Measurements from ENCODE around the gene CPNE1. TPM values are rescaled to one million over a fixed set of nuclear protein-coding genes. Genes with fewer than 3 reads are reported as not detected.
"Not testable (repeated sequence)": the region's sequence is repeated elsewhere in the genome, so short reads cannot be mapped to it uniquely, and the experiment has no call there.

The CPNE1 gene
- total RNA-seq, 1 donor from 2014 or later, result 76.3 TPM

DNA sequence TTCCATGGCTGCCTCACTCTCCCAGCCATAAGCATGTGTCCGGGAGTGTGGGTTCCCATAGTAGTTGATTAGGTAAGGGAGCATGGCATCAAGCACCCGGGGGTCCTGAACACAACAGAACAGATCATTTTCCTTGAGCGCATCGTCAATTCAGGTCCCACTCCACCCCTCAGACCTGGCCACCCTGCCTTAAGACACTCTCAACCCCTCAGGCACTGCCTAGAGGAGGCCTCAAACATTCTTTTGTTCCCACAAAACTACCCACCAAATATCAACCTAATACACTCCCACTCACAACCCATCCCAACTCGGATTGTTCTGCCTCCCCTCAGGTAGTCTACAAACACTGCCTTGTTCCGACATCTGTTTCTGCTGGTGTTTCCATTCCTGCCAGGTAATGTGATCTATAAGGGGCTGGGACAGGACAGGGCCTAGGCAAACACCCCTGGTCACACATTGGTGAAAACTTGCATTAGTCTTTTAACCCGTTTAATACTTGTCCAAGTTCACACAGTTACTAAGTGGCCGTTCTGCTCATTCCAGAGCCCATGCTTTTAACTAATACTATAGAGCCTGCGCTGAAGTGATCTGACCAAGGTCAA lies 33.1 kb upstream of the CPNE1 start:
- no peak for DNase-seq (ENCODE audit: low read depth)

DNA sequence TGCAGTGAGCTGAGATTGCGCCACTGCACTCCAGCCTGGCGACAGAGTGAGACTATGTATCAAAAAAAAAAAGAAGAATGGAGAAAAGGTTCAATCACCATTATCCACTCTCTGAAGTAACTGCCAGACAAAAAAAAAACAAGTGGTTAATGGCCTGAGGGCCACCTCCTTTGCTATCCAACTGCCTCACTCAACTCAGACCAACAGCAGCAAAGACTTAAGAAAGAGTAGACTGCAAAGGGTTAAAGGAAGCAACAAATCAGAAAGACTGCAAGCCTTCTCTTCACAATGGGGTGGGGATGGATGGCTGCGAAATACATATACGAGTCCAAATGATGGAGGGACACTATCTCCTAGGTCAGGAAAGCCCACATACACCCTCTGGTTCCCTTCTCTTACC lies 31.3 kb upstream of the CPNE1 start:
- TF ChIP-seq, protein P1, sequence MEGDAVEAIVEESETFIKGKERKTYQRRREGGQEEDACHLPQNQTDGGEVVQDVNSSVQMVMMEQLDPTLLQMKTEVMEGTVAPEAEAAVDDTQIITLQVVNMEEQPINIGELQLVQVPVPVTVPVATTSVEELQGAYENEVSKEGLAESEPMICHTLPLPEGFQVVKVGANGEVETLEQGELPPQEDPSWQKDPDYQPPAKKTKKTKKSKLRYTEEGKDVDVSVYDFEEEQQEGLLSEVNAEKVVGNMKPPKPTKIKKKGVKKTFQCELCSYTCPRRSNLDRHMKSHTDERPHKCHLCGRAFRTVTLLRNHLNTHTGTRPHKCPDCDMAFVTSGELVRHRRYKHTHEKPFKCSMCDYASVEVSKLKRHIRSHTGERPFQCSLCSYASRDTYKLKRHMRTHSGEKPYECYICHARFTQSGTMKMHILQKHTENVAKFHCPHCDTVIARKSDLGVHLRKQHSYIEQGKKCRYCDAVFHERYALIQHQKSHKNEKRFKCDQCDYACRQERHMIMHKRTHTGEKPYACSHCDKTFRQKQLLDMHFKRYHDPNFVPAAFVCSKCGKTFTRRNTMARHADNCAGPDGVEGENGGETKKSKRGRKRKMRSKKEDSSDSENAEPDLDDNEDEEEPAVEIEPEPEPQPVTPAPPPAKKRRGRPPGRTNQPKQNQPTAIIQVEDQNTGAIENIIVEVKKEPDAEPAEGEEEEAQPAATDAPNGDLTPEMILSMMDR (IDR thresholded peaks at IDR 0.05; ENCODE audit: insufficient read depth, low read length, severe bottlenecking), result no peak
- H3K27me3 ChIP-seq (ENCODE audit: control insufficient read depth, insufficient read depth, low read length), result no peaks in the 10 kb centered on the region
- no peak overlapping the region for H3K4me3 ChIP-seq (ENCODE audit: low read depth, low read length)
- no peak for FAIRE-seq
- DNase-seq (ENCODE audit: low read depth), result no peak
- peaks cover 6% of the 10 kb centered on the region for H3K36me3 ChIP-seq (ENCODE audit: control insufficient read depth, insufficient read depth, low read length)

More for the DNA sequence above, 33.1 kb upstream of the CPNE1 start:
- Histone ChIP-seq H3K36me3 (ENCODE audit: control insufficient read depth, insufficient read depth, low read length) (peaks cover 6% of the 10 kb centered on the region), H3K4me3 (ENCODE audit: low read depth, low read length) (no peak overlapping the region), H3K27me3 (ENCODE audit: control insufficient read depth, insufficient read depth, low read length) (no peaks in the 10 kb centered on the region)
- TF ChIP-seq, protein P1 (IDR thresholded peaks at IDR 0.05; ENCODE audit: insufficient read depth, low read length, severe bottlenecking), result no peak
- FAIRE-seq, result no peak

DNA sequence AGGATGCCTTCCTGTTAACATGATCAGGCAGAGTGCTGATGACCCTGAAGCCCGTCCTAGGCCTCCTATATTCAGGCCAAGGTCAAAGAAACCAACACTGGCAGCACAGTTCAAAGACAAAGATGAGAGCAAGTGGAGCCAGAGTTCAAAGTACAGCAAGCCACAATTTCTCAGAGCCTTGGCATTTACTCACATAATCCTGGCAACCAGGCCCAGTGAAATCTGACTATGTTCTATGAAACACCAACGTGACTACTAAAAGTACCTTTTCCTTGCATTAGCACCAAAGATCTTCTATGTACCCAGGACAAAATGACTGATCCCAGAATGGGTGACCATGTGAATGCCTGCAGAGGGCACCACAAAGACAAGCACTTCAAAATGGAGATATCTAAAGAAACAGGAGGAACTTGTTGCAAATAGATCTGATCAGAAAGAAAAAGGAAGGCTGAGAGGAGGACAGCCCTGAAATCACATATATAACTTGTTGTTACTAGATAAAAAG lies 30.6 kb upstream of the CPNE1 start:
- DNase-seq (ENCODE audit: low read depth), result no peak
- H3K27me3 ChIP-seq (ENCODE audit: control insufficient read depth, insufficient read depth, low read length), result no peaks in the 10 kb centered on the region
- peaks cover 6% of the 10 kb centered on the region for H3K36me3 ChIP-seq (ENCODE audit: control insufficient read depth, insufficient read depth, low read length)
- H3K4me3 ChIP-seq (ENCODE audit: low read depth, low read length), result no peak overlapping the region
- TF ChIP-seq, protein P1 (IDR thresholded peaks at IDR 0.05; ENCODE audit: insufficient read depth, low read length, severe bottlenecking), result no peak
- FAIRE-seq, result no peak

DNA sequence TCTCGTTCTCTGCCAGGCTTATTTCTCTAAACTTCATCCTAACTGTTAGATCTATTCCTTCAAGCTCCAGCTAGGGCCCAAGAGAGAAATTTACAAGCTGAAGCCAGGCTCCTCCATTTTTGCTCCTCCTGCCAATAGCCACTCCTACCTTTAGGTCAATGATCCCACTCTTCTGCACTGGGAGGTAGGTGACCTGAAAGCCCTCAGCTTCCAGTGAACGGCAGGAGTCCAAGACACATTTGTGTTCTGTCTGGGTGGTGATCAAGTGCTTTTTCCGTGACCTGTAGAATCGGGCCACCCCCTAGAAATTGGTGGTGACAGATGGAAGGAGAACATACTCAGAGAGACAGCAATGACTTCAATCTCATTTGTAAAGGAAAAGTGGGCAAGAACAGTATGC lies 25.6 kb upstream of the CPNE1 start:
- Histone ChIP-seq H3K4me3 (ENCODE audit: low read depth, low read length) (no peak overlapping the region), H3K36me3 (ENCODE audit: control insufficient read depth, insufficient read depth, low read length) (peaks cover 9% of the 10 kb centered on the region), H3K27me3 (ENCODE audit: control insufficient read depth, insufficient read depth, low read length) (no peaks in the 10 kb centered on the region)
- no peak for DNase-seq (ENCODE audit: low read depth)
- TF ChIP-seq, protein P1 (IDR thresholded peaks at IDR 0.05; ENCODE audit: insufficient read depth, low read length, severe bottlenecking), result no peak
- no peak for FAIRE-seq

DNA sequence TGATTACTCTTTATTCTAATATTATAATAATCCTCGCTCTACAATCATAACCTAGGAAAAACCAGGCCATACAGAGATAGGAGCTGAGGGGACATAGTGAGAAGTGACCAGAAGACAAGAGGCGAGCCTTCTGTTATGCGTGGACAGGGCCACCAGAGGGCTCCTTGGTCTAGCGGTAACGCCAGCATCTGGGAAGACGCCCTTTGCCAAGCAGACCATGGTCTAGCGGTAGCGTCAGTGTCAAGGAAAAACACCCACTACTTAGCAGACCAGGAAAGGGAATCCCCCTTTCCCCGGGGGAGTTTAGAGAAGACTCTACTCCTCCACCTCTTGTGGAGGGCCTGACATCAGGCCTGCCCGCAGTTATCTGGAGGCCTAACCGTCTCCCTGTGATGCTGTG lies 22.2 kb upstream of the CPNE1 start:
- FAIRE-seq; DNase-seq (ENCODE audit: low read depth); H3K36me3 ChIP-seq (ENCODE audit: control insufficient read depth, insufficient read depth, low read length): not testable (repeated sequence)

DNA sequence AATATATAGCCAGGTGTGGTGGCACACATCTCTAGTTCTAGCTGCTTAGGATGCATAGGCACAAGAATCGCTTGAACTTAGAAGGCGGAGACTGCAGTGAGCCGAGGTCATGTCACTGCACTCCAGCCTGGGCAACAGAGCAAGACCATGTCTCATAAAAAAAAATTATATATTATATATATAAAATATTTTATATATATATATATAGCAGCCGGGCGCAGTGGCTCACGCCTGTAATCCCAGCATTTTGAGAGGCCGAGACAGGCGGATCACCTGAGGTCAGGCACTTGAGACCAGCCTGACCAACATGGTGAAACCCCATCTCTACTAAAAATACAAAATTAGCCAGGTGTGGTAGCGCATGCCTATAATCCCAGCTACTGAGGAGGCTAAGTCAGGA lies 20.7 kb upstream of the CPNE1 start:
- not testable (repeated sequence) for H3K4me3 ChIP-seq (ENCODE audit: low read depth, low read length); FAIRE-seq; DNase-seq (ENCODE audit: low read depth); H3K36me3 ChIP-seq (ENCODE audit: control insufficient read depth, insufficient read depth, low read length); H3K27me3 ChIP-seq (ENCODE audit: control insufficient read depth, insufficient read depth, low read length)

More for the DNA sequence above, 22.2 kb upstream of the CPNE1 start:
- not testable (repeated sequence) for H3K4me3 ChIP-seq (ENCODE audit: low read depth, low read length); H3K27me3 ChIP-seq (ENCODE audit: control insufficient read depth, insufficient read depth, low read length)

DNA sequence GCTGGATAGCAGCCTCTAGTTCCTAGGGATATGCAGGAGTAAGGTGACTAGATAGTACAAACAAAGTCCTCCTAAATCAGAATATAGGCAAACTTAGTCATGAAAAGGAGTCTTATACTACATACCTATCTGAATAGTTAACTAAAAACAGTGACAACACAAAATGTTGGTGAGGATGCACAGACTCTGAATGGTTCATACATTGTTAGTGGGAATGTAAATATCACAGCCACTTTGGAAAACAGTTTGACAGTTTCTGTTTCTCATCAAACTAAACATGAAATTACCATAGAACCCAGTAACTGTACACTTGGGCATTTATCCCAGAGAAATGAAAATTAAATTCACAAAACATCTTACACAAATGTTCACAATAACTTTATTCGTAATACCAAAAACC lies 17.3 kb upstream of the CPNE1 start:
- TF ChIP-seq, protein P1 (IDR thresholded peaks at IDR 0.05; ENCODE audit: insufficient read depth, low read length, severe bottlenecking), result no peak
- peaks cover 3% of the 10 kb centered on the region for H3K36me3 ChIP-seq (ENCODE audit: control insufficient read depth, insufficient read depth, low read length)
- DNase-seq (ENCODE audit: low read depth) (no peak), FAIRE-seq (no peak)
- H3K27me3 ChIP-seq (ENCODE audit: control insufficient read depth, insufficient read depth, low read length), result no peaks in the 10 kb centered on the region
- H3K4me3 ChIP-seq (ENCODE audit: low read depth, low read length), result no peak overlapping the region

Measured in bronchial epithelial cell (primary cell).